GM18508 (cell line): ENCODE results near the gene CYB5R3.
"Not testable (repeated sequence)": the region's sequence is repeated elsewhere in the genome, so short reads cannot be mapped to it uniquely, and the experiment has no call there.

Experiments
- ATAC-seq: cut with Tn5 transposase; IDR thresholded peaks from one replicate; pipeline ENCODE4 v1.9.1; 2021; ENCODE audit warnings: moderate number of reproducible peaks; ENCODE audit not compliant: insufficient read depth, unreplicated experiment

The CYB5R3 gene

DNA sequence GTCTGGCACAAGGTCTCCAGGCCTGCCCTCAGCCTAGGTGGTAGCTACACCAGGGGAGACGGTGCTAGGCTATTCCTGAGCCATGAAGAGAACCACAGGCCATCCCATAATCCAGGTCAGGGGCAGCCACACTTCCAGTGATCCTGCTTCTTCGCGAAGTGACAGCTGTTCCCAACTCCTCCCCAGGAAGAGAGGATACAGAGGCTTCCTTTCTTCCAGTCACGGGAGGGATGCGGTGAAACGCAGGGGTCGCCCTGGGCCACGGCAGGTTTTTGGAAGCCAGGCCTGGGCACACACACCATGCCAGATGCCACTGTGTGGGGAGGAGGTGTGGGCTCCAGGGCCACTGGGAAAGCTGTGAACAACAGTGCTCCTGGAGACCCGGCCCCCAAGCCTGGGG, 72.1 kb downstream of the CYB5R3 start:
- ATAC-seq = not testable (repeated sequence)

DNA sequence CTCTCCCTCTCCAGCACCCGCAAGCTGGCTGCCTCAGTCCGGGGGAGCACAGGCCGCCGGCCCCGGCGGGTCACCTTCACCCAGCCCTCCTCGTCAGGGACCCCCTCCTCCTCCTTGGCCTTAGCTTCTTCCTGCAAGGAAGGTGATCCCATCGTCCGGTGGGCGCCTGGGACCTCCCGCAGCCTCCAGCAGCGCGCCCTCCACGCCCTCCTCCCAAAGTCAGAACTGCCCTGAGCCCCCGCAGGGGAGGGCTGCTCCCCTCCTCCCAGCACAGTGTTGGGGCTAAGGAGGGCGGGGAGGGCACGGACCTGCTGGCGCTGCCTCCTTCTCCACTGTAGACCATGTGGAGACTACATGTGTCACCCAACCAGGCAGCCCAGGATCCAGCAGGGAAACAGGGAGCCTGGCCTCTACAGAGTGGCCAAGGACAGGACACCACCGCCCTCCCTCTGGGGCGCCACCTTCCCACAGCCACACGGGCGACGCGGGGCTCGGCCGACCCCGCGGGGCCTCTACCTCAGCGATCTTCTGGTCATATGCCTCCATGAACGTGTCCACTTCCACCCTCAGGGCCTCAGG, 73.1 kb downstream of the CYB5R3 start:
- ATAC-seq = not testable (repeated sequence)

GRCh38 chr22:42574468-42574867, 74.7 kb downstream of the CYB5R3 start:
- not testable (repeated sequence) for ATAC-seq

DNA sequence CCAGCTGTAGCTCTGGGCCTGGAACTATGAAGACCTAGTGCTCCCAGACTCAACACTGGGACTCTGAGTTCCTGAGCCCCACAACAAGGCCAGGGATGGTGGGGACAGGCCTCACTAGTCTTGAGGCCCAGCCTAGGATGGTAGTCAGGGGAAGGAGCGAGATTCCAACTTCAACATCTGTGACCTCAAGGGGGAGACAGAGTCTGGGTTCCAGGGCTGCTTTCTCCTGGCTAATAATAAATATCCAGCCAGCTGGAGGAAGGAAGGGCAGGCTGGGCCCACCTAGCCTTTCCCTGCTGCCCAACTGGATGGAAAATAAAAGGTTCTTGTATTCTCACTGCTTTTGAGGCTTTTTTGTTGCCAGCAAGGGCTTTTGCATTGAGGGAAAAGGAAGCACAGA, 75.1 kb downstream of the CYB5R3 start:
- not testable (repeated sequence) for ATAC-seq

DNA sequence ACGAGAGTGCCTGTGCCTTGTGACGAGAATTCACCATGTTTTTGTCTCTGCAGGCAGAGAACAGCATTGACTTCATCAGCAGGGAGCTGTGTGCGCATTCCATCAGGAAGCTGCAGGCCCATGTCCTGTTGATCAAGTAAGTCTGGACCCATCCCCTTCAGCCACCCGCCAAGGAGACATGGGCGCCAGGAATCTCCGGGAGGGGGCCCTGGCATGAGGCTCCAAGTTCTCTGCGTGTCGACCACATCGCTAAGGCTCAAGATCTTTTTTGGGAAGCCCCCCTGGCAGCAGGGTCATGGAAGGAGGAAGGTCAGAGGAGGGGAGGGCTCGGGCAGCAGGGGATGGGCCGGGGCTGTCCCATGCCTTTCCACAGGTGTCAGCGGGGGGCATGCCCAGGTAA, 78.1 kb downstream of the CYB5R3 start:
- not testable (repeated sequence) for ATAC-seq

GRCh38 chr22:42570580-42570979, 78.6 kb downstream of the CYB5R3 start:
- ATAC-seq = not testable (repeated sequence)

DNA sequence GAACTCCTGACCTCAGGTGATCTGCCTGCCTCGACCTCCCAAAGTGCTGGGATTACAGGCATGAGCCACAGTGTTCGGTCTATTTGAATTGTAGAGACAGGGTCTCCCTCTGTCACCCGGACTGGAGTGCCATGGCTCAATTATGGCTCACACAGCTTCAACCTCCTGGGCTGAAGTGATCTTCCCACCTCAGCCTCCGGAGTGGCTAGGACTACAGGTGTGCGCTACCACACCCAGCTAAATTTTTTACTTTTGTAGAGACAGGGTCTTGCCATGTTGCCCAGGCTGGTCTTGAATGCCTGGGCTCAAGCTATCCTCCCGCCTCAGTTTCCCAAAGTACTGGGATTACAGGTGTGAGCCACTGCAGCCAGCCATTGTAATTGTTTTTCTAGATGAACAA, 81.2 kb downstream of the CYB5R3 start:
- ATAC-seq = not testable (repeated sequence)
